HFFc6 (cell line): Measurements from ENCODE around the gene LTBP4. TPM values are rescaled to one million over a fixed set of nuclear protein-coding genes. Genes with fewer than 3 reads are reported as not detected.
A peak's percentile ranks its signal among the peaks of the same experiment; 100 is the strongest.

ENCODE experiments used
- DNase-seq: peaks from one replicate; pipeline ENCODE4 v3.0.0-alpha.2; 2018
- H3K27ac Mint-ChIP-seq: 2 replicates; pipeline ENCODE4 v1.8.0; 2020; ENCODE audit warnings: mild to moderate bottlenecking, mixed read lengths
- H3K27me3 Mint-ChIP-seq: 2 replicates; pipeline ENCODE4 v1.8.0; 2021; ENCODE audit warnings: mild to moderate bottlenecking, moderate library complexity, mixed read lengths; ENCODE audit not compliant: insufficient read depth
- H3K36me3 Mint-ChIP-seq: 2 replicates; pipeline ENCODE4 v1.8.0; 2021; ENCODE audit warnings: low read depth, mixed read lengths
- H3K4me1 Mint-ChIP-seq: 2 replicates; pipeline ENCODE4 v1.8.0; 2020; ENCODE audit warnings: low read depth, mixed read lengths
- H3K4me3 Mint-ChIP-seq: 2 replicates; pipeline ENCODE4 v1.8.0; 2020; ENCODE audit warnings: mild to moderate bottlenecking, moderate library complexity, mixed read lengths
- H3K9me3 Mint-ChIP-seq: 2 replicates; pipeline ENCODE4 v1.8.0; 2020; ENCODE audit warnings: mild to moderate bottlenecking, mixed read lengths
- CTCF ChIP-seq: fragments of 200-600 bp; sonication (generic); IDR thresholded peaks from 2 replicates; pipeline ENCODE4 v1.5.0; 2021; ENCODE audit warnings: antibody characterized with exemption, mild to moderate bottlenecking
- total RNA-seq, 6 experiments: library from RNA; stranded (reverse); fragmentation: NEBNext Ultra II Directional; extraction: Animal tissue kit (Norgen Biotek cat#: 25700); gene quantifications; 2 replicates in 1 of 6; 3 replicates in 5 of 6; pipeline ENCODE4 v1.2.3, GENCODE V29; 2021

LTBP4 gene
- total RNA-seq, 6 experiments from 2014 or later, result 36.6 to 54.9 (median 51.4) TPM

DNA sequence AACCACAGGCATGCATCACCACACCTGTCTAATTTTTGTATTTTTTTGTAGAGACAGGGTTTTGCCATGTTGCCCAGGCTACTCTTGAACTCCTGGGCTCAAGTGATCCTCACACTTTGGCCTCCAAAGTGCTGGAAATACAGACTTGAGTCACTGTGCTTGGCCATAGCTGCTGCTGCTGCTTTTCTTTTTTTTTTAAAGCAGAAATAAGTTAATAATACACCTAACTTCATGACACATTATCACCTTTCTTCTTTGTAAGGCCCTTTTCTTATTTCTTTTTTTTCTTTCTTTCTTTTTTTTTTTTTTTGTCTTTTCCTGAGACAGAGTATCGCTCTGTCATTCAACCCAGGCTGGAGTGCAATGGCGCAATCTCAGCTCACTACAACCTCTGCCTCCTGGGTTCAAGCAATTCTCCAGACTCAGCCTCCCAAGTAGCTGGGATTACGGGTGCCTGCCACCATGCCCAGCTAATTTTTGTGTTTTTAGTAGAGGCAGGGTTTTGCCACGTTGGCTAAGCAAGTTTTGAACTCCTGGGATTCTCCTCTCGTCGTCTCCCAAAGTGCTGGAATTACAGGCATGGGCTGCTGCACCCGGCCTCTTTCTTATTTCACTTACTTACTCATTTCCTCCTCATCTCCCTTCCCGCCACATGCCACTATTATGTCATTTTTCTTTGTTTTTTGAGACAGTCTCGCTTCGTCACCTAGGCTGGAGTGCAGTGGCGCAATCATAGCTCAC, 15.8 kb upstream of the LTBP4 start:
- no peak for TF ChIP-seq CTCF
- Mint-ChIP-seq H3K36me3 (peaks cover 46% of the 10 kb centered on the region), H3K4me1 (peaks cover 38% of the 10 kb centered on the region), H3K27ac (peak overlapping the region; percentile 86), H3K4me3 (peak overlapping the region; percentile 12; the same call in 1 of the 2 replicates), H3K27me3 (peaks cover 5% of the 10 kb centered on the region), H3K9me3 (no peaks in the 10 kb centered on the region)
- peak; percentile 58 for DNase-seq

GRCh38 chr19:40585982-40586422, 15.2 kb upstream of the LTBP4 start:
- Mint-ChIP-seq H3K4me1 (peaks cover 38% of the 10 kb centered on the region), H3K9me3 (no peaks in the 10 kb centered on the region), H3K36me3 (peaks cover 46% of the 10 kb centered on the region), H3K4me3 (peak overlapping the region; percentile 12; the same call in 1 of the 2 replicates), H3K27ac (peak overlapping the region; percentile 86), H3K27me3 (peaks cover 5% of the 10 kb centered on the region)
- DNase-seq, result no peak
- TF ChIP-seq CTCF, result no peak

- H3K36me3 Mint-ChIP-seq, result peaks cover 50% of the 10 kb centered on the region
Measured at GRCh38 chr19:40586611-40587010, 14.6 kb upstream of the LTBP4 start.

GRCh38 chr19:40588110-40588854, 12.9 kb upstream of the LTBP4 start:
- H3K27ac Mint-ChIP-seq, result no peak overlapping the region; the same call in 1 of the 2 replicates
- H3K9me3 Mint-ChIP-seq, result no peaks in the 10 kb centered on the region; the same call in 1 of the 2 replicates
- no peak for DNase-seq
- H3K36me3 Mint-ChIP-seq, result peaks cover 53% of the 10 kb centered on the region
- H3K27me3 Mint-ChIP-seq, result peaks cover 6% of the 10 kb centered on the region
- peaks cover 38% of the 10 kb centered on the region for H3K4me1 Mint-ChIP-seq
- no peak overlapping the region for H3K4me3 Mint-ChIP-seq
- TF ChIP-seq CTCF, result no peak

More at GRCh38 chr19:40586611-40587010, 14.6 kb upstream of the LTBP4 start:
- TF ChIP-seq CTCF, result no peak
- H3K27me3 Mint-ChIP-seq, result peaks cover 5% of the 10 kb centered on the region
- H3K27ac Mint-ChIP-seq, result no peak overlapping the region
- no peak for DNase-seq
- H3K4me3 Mint-ChIP-seq, result no peak overlapping the region
- H3K4me1 Mint-ChIP-seq, result peaks cover 38% of the 10 kb centered on the region
- no peaks in the 10 kb centered on the region for H3K9me3 Mint-ChIP-seq

GRCh38 chr19:40588926-40589569, 12.1 kb upstream of the LTBP4 start:
- TF ChIP-seq CTCF, result no peak
- Mint-ChIP-seq H3K9me3 (no peaks in the 10 kb centered on the region; the same call in 1 of the 2 replicates), H3K4me3 (no peak overlapping the region), H3K27ac (no peak overlapping the region), H3K36me3 (peaks cover 48% of the 10 kb centered on the region), H3K27me3 (peaks cover 7% of the 10 kb centered on the region), H3K4me1 (peaks cover 37% of the 10 kb centered on the region)
- DNase-seq, result no peak
